H9 (cell line): Measurements from ENCODE around the gene TPRN. TPM values are rescaled to one million over a fixed set of nuclear protein-coding genes. Genes with fewer than 3 reads are reported as not detected.

Source experiments
- DNase-seq: peaks from one replicate; pipeline ENCODE4 v3.0.0-alpha.2; 2017
- H2AFZ ChIP-seq: one replicate; pipeline ENCODE4 v1.6.1; 2013; ENCODE audit warnings: mild to moderate bottlenecking, low read length, control low read depth, moderate library complexity
- H2AK5ac ChIP-seq: 2 replicates; pipeline ENCODE4 v1.6.1; 2013; ENCODE audit warnings: low read length, control low read depth, mixed read lengths; ENCODE audit not compliant: insufficient read length
- H2BK120ac ChIP-seq: one replicate; pipeline ENCODE4 v1.6.1; 2013; ENCODE audit warnings: low read depth, mild to moderate bottlenecking, low read length, control low read depth, inconsistent platforms; ENCODE audit not compliant: poor library complexity, severe bottlenecking
- H2BK12ac ChIP-seq: 2 replicates; pipeline ENCODE4 v1.6.1; 2013; ENCODE audit warnings: low read length, control low read depth, mixed read lengths, low read depth; ENCODE audit not compliant: insufficient read length
- H2BK15ac ChIP-seq: 2 replicates; pipeline ENCODE4 v1.6.1; 2013; ENCODE audit warnings: low read depth, low read length, control low read depth
- H2BK20ac ChIP-seq: one replicate; pipeline ENCODE4 v1.6.1; 2013; ENCODE audit warnings: low read depth, mild to moderate bottlenecking, low read length, control low read depth, inconsistent platforms; ENCODE audit not compliant: poor library complexity, severe bottlenecking
- H2BK5ac ChIP-seq: 2 replicates; pipeline ENCODE4 v1.6.1; 2013; ENCODE audit warnings: low read length, control low read depth, mixed read lengths; ENCODE audit not compliant: insufficient read length
- H3K14ac ChIP-seq: 2 replicates; pipeline ENCODE4 v1.6.1; 2013; ENCODE audit warnings: low read length, control low read depth; ENCODE audit not compliant: insufficient read depth
- H3K18ac ChIP-seq: 2 replicates; pipeline ENCODE4 v1.6.1; 2013; ENCODE audit warnings: low read depth, mild to moderate bottlenecking, mixed read lengths, low read length, control low read depth; ENCODE audit not compliant: insufficient read length
- H3K23ac ChIP-seq: 2 replicates; pipeline ENCODE4 v1.6.1; 2013; ENCODE audit warnings: low read length, control low read depth, mixed read lengths, low read depth; ENCODE audit not compliant: insufficient read length
- H3K23me2 ChIP-seq: 2 replicates; pipeline ENCODE4 v1.6.1; 2013; ENCODE audit warnings: low read depth, mild to moderate bottlenecking, mixed read lengths, low read length, control low read depth; ENCODE audit not compliant: insufficient read length, poor library complexity, severe bottlenecking
- H3K27ac ChIP-seq: 2 replicates; pipeline ENCODE4 v1.5.1; 2013; ENCODE audit warnings: low read length, control low read depth, mixed read lengths, low read depth; ENCODE audit not compliant: insufficient read length
- H3K27me3 ChIP-seq: 2 replicates; pipeline ENCODE4 v1.6.1; 2013; ENCODE audit warnings: low read length, control low read depth, inconsistent platforms; ENCODE audit not compliant: insufficient read depth
- H3K4ac ChIP-seq: 2 replicates; pipeline ENCODE4 v1.6.1; 2013; ENCODE audit warnings: low read depth, mild to moderate bottlenecking, control low read depth, inconsistent platforms, low read length, moderate library complexity
- H3K4me1 ChIP-seq: 2 replicates; pipeline ENCODE4 v1.6.1; 2013; ENCODE audit warnings: low read length, control low read depth, inconsistent platforms; ENCODE audit not compliant: insufficient read depth
- H3K4me2 ChIP-seq: 2 replicates; pipeline ENCODE4 v1.6.1; 2013; ENCODE audit warnings: low read length, control low read depth, mixed read lengths; ENCODE audit not compliant: insufficient read length, insufficient read depth
- H3K56ac ChIP-seq: 2 replicates; pipeline ENCODE4 v1.6.1; 2013; ENCODE audit warnings: low read depth, mild to moderate bottlenecking, mixed read lengths, low read length, control low read depth; ENCODE audit not compliant: insufficient read length
- H3K79me1 ChIP-seq: 2 replicates; pipeline ENCODE4 v1.6.1; 2013; ENCODE audit warnings: low read depth, mild to moderate bottlenecking, moderate library complexity, low read length, control low read depth, inconsistent platforms; ENCODE audit not compliant: insufficient read depth, poor library complexity, severe bottlenecking
- H3K79me2 ChIP-seq: 2 replicates; pipeline ENCODE4 v1.6.1; 2013; ENCODE audit warnings: low read length, control low read depth, inconsistent platforms; ENCODE audit not compliant: insufficient read depth
- H3K9ac ChIP-seq: 2 replicates; pipeline ENCODE4 v1.6.1; 2013; ENCODE audit warnings: low read length, control low read depth, mixed read lengths; ENCODE audit not compliant: insufficient read length; ENCODE audit errors: extremely low read depth
- H3K9me3 ChIP-seq: one replicate; pipeline ENCODE4 v1.6.1; 2013; ENCODE audit warnings: low read depth, low read length, inconsistent platforms; ENCODE audit not compliant: control insufficient read depth
- H3T11ph ChIP-seq: one replicate; pipeline ENCODE4 v1.6.1; 2013; ENCODE audit warnings: mild to moderate bottlenecking, low read length, control low read depth, inconsistent platforms
- H4K20me1 ChIP-seq: one replicate; pipeline ENCODE4 v1.6.1; 2013; ENCODE audit not compliant: control insufficient read depth, insufficient read length, insufficient read depth
- H4K5ac ChIP-seq: 2 replicates; pipeline ENCODE4 v1.6.1; 2013; ENCODE audit warnings: low read depth, mild to moderate bottlenecking, mixed read lengths, low read length, control low read depth; ENCODE audit not compliant: insufficient read length
- H4K8ac ChIP-seq: replicated peaks from 2 replicates; pipeline ENCODE4 v1.6.1; 2013; ENCODE audit warnings: low read length, control low read depth, mixed read lengths, low read depth; ENCODE audit not compliant: insufficient read length
- H4K91ac ChIP-seq: 2 replicates; pipeline ENCODE4 v1.6.1; 2013; ENCODE audit warnings: low read depth, mild to moderate bottlenecking, moderate library complexity, mixed read lengths, low read length, control low read depth; ENCODE audit not compliant: insufficient read length
- H3K27ac Mint-ChIP-seq, 3 experiments: 2 replicates in 2 of 3; 3 replicates in 1 of 3; pipeline ENCODE4 v1.8.0; 2020 to 2021; ENCODE audit warnings: mixed read lengths in 3 of 3, mild to moderate bottlenecking in 1 of 3, moderate library complexity in 1 of 3
- H3K27me3 Mint-ChIP-seq: 2 replicates; pipeline ENCODE4 v1.8.0; 2021; ENCODE audit warnings: low read depth, mild to moderate bottlenecking, moderate library complexity, mixed read lengths
- H3K36me3 Mint-ChIP-seq, 3 experiments: 2 replicates in 2 of 3; 3 replicates in 1 of 3; pipeline ENCODE4 v1.8.0; 2020 to 2021; ENCODE audit warnings: low read depth in 3 of 3, mixed read lengths in 3 of 3; ENCODE audit not compliant: insufficient read depth in 1 of 3
- H3K4me1 Mint-ChIP-seq, 2 experiments: 2 replicates each; pipeline ENCODE4 v1.8.0; 2020; ENCODE audit warnings: mixed read lengths in 2 of 2
- H3K4me3 Mint-ChIP-seq, 2 experiments: 2 replicates in 1 of 2; 3 replicates in 1 of 2; pipeline ENCODE4 v1.8.0; 2020 to 2021; ENCODE audit warnings: mild to moderate bottlenecking in 2 of 2, mixed read lengths in 2 of 2, moderate library complexity in 1 of 2
- H3K9me3 Mint-ChIP-seq, 2 experiments: 2 replicates in 1 of 2; 3 replicates in 1 of 2; pipeline ENCODE4 v1.8.0; 2020; ENCODE audit warnings: mild to moderate bottlenecking in 2 of 2, mixed read lengths in 2 of 2, moderate library complexity in 1 of 2
- CTCF ChIP-seq: fragments of 200-600 bp; sonication (generic); conservative IDR thresholded peaks from 3 replicates; pipeline ENCODE4 v1.8.0; 2021; ENCODE audit warnings: antibody characterized with exemption, mild to moderate bottlenecking
- WGBS: extraction: QIAGEN DNeasy Blood & Tissue Kit; methylation state at CpG from one replicate; pipeline ENCODE4 v1.1.7; 2013; ENCODE audit warnings: missing lambda C conversion rate, low lambda C conversion rate, mixed read lengths; ENCODE audit not compliant: insufficient read length; ENCODE audit errors: extremely low coverage; 5-methylcytosine and 5-hydroxymethylcytosine counted together
- total RNA-seq: library from RNA; stranded (reverse); gene quantifications from 2 replicates; pipeline ENCODE4 v1.2.1, GENCODE V29; 2021

The TPRN gene
- total RNA-seq, 1 experiment from 2014 or later: 30.7 TPM

- H3K23me2 ChIP-seq: peaks cover 12% of the 10 kb centered on the region
- no peak overlapping the region for H2BK15ac ChIP-seq
- no peak overlapping the region for H3K14ac ChIP-seq
- no peak overlapping the region for H2AK5ac ChIP-seq
- H3K4ac ChIP-seq: no peak overlapping the region
- no peaks in the 10 kb centered on the region for H3K9me3 ChIP-seq
- no peak overlapping the region for H3K9ac ChIP-seq
- H3K4me1 ChIP-seq: no peaks in the 10 kb centered on the region; the same call in 1 of the 2 replicates
- H4K20me1 ChIP-seq: peaks cover 3% of the 10 kb centered on the region
- Mint-ChIP-seq H3K4me3 (peak overlapping the region in 1 of 2 experiments; percentile 54; a peak in 2 of 5 replicates), H3K27me3 (peaks cover 35% of the 10 kb centered on the region), H3K4me1 (peaks cover 17 to 26% of the 10 kb centered on the region in 2 experiments), H3K9me3 (no peaks in the 10 kb centered on the region; a peak in 2 of 5 replicates), H3K36me3 (peaks cover 19 to 26% (median 19%) of the 10 kb centered on the region in 3 experiments), H3K27ac (peak overlapping the region; percentile 39 to 80 (median 79); a peak in 5 of 7 replicates)
- H3K79me1 ChIP-seq: no peaks in the 10 kb centered on the region
- no peak overlapping the region for H4K8ac ChIP-seq
- H2AFZ ChIP-seq: no peak overlapping the region
- no peak for TF ChIP-seq CTCF
- H3K79me2 ChIP-seq: no peaks in the 10 kb centered on the region
- H3K4me2 ChIP-seq: no peak overlapping the region
- no peak overlapping the region for H4K91ac ChIP-seq
- no peak overlapping the region for H2BK120ac ChIP-seq
- H3K23ac ChIP-seq: no peak overlapping the region
- no peak overlapping the region for H3K18ac ChIP-seq
- WGBS: no CpG with 5 or more reads among the region's 36 CpGs
- no peak overlapping the region for H3K56ac ChIP-seq
- no peak overlapping the region for H2BK5ac ChIP-seq
- no peaks in the 10 kb centered on the region for H3K27me3 ChIP-seq
- H3K27ac ChIP-seq: no peak overlapping the region
- no peak overlapping the region for H2BK12ac ChIP-seq
- H2BK20ac ChIP-seq: no peak overlapping the region
- H3T11ph ChIP-seq: no peak overlapping the region
- peak; percentile 67 for DNase-seq
- no peak overlapping the region for H4K5ac ChIP-seq
Observed at GRCh38 chr9:137244486-137245449, 44.2 kb upstream of the TPRN start.
